Colonic mucosa (tissue), 4 donors: ENCODE data around the gene MALAT1. TPM values are rescaled to one million over a fixed set of nuclear protein-coding genes. Genes with fewer than 3 reads are reported as not detected.
A peak's percentile ranks its signal among the peaks of the same experiment; 100 is the strongest.
"Not testable (repeated sequence)": the region's sequence is repeated elsewhere in the genome, so short reads cannot be mapped to it uniquely, and the experiment has no call there.

Experiments used
- DNase-seq: peaks from one replicate; pipeline ENCODE4 v3.0.0-alpha.2; 2020
- H3K27ac ChIP-seq: fragments of 200-600 bp; one replicate; pipeline ENCODE4 v1.8.0; 2021
- H3K27me3 ChIP-seq: fragments of 200-600 bp; one replicate; pipeline ENCODE4 v1.8.0; 2021
- H3K36me3 ChIP-seq: fragments of 200-600 bp; one replicate; pipeline ENCODE4 v1.8.0; 2021
- H3K4me1 ChIP-seq: fragments of 200-600 bp; one replicate; pipeline ENCODE4 v1.8.0; 2021; ENCODE audit warnings: mild to moderate bottlenecking
- H3K4me3 ChIP-seq: fragments of 200-600 bp; one replicate; pipeline ENCODE4 v1.8.0; 2021
- H3K9ac ChIP-seq, 2 donors: one replicate each; pipeline ENCODE4 v1.7.0; 2013; ENCODE audit warnings: control low read depth in 2 of 2, low read depth in 2 of 2, low read length in 2 of 2
- H3K9me3 ChIP-seq: fragments of 200-600 bp; one replicate; pipeline ENCODE4 v1.8.0; 2021
- intact Hi-C: fragments of 100-400 bp; cut with DNase I; formaldehyde crosslinking; loops from one replicate; pipeline ENCODE4 v1.14.1; 2022
- total RNA-seq, 2 donors: library from RNA; stranded (reverse); fragmentation: NEBNext Ultra II Directional in 1 of 2; extraction: Animal tissue kit (Norgen Biotek cat#: 25700) in 1 of 2; gene quantifications; one replicate each; pipeline ENCODE4 v1.2.1, GENCODE V29; 2021
- TF ChIP-seq, protein P1 (sequence below): fragments of 200-600 bp; IDR thresholded peaks from one replicate; pipeline ENCODE4 v1.8.0; 2022; ENCODE audit warnings: antibody characterized with exemption, mild to moderate bottlenecking
- donor health status: healthy.
- donor health status: DM: no; HTN: no; CAD: no.
- donor health status: DM: no; HTN: no; CAD: no.

The MALAT1 gene
- total RNA-seq, 2 donors from 2014 or later, result 4,716 to 6,071 TPM

GRCh38 chr11:65504674-65505465 is 6.0 kb downstream of the MALAT1 start:
- peak overlapping the region; percentile 75 to 100 for H3K9ac ChIP-seq
- H3K4me1 ChIP-seq, result peaks cover 2% of the 10 kb centered on the region
- intact Hi-C loops, result loop anchor here (2.0 to 5.0 kb wide), 2 partner anchors 33 to 82 kb away; partner anchors contain the start of gene NEAT1
- H3K27me3 ChIP-seq, result no peaks in the 10 kb centered on the region
- H3K4me3 ChIP-seq, result peak overlapping the region; percentile 66
- no peaks in the 10 kb centered on the region for H3K9me3 ChIP-seq
- H3K36me3 ChIP-seq, result peaks cover 9% of the 10 kb centered on the region
- no peak for DNase-seq
- TF ChIP-seq, protein P1, sequence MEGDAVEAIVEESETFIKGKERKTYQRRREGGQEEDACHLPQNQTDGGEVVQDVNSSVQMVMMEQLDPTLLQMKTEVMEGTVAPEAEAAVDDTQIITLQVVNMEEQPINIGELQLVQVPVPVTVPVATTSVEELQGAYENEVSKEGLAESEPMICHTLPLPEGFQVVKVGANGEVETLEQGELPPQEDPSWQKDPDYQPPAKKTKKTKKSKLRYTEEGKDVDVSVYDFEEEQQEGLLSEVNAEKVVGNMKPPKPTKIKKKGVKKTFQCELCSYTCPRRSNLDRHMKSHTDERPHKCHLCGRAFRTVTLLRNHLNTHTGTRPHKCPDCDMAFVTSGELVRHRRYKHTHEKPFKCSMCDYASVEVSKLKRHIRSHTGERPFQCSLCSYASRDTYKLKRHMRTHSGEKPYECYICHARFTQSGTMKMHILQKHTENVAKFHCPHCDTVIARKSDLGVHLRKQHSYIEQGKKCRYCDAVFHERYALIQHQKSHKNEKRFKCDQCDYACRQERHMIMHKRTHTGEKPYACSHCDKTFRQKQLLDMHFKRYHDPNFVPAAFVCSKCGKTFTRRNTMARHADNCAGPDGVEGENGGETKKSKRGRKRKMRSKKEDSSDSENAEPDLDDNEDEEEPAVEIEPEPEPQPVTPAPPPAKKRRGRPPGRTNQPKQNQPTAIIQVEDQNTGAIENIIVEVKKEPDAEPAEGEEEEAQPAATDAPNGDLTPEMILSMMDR, result peak; percentile 2
- peak overlapping the region; percentile 99 for H3K27ac ChIP-seq

GRCh38 chr11:65505466-65506289 is 6.8 kb downstream of the MALAT1 start:
- TF ChIP-seq, protein P1, result no peak
- peak overlapping the region; percentile 75 to 100 for H3K9ac ChIP-seq
- peaks cover 2% of the 10 kb centered on the region for H3K4me1 ChIP-seq
- peak overlapping the region; percentile 99 for H3K27ac ChIP-seq
- no peaks in the 10 kb centered on the region for H3K9me3 ChIP-seq
- H3K4me3 ChIP-seq, result peak overlapping the region; percentile 66
- peak; percentile 65 for DNase-seq
- H3K27me3 ChIP-seq, result no peaks in the 10 kb centered on the region
- H3K36me3 ChIP-seq, result peaks cover 9% of the 10 kb centered on the region
- intact Hi-C loops, result loop anchor here (2.0 to 5.0 kb wide), 2 partner anchors 33 to 83 kb away; partner anchors contain the start of gene NEAT1

DNA sequence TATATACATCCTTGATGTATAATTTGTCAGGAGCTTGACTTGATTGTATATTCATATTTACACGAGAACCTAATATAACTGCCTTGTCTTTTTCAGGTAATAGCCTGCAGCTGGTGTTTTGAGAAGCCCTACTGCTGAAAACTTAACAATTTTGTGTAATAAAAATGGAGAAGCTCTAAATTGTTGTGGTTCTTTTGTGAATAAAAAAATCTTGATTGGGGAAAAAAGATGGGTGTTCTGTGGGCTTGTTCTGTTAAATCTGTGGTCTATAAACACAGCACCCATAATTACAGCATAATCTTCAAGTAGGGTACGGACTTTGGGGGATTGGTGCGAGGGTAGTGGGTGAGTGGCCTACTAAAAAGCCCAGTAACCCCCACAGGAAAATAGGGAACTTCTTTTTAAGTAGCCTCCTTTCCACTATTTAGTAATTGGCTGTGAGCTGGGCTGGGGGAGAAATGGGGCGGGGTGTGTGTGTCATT is 7.5 kb downstream of the MALAT1 start:
- no peak for DNase-seq
- TF ChIP-seq, protein P1, result no peak
- Histone ChIP-seq H3K9me3 (no peaks in the 10 kb centered on the region), H3K9ac (peak overlapping the region; percentile 54 to 100), H3K4me3 (peak overlapping the region; percentile 66), H3K4me1 (peaks cover 2% of the 10 kb centered on the region), H3K27me3 (no peaks in the 10 kb centered on the region), H3K36me3 (peaks cover 9% of the 10 kb centered on the region), H3K27ac (peak overlapping the region; percentile 99)
- intact Hi-C loops, result loop anchor here (5.0 kb wide), 1 partner anchor 34 kb away; no protein-coding TSS in a partner anchor

- peak; percentile 77 for DNase-seq
- TF ChIP-seq, protein P1, result no peak
- Histone ChIP-seq H3K36me3 (peaks cover 9% of the 10 kb centered on the region), H3K9ac (peak overlapping the region; percentile 54 to 100), H3K9me3 (no peaks in the 10 kb centered on the region), H3K27ac (peak overlapping the region; percentile 99), H3K27me3 (no peaks in the 10 kb centered on the region), H3K4me1 (peaks cover 2% of the 10 kb centered on the region), H3K4me3 (peak overlapping the region; percentile 66)
- intact Hi-C loops, result loop anchor here (5.0 kb wide), 1 partner anchor 35 kb away; no protein-coding TSS in a partner anchor
Measured at GRCh38 chr11:65506772-65507505, 8.1 kb downstream of the MALAT1 start.

DNA sequence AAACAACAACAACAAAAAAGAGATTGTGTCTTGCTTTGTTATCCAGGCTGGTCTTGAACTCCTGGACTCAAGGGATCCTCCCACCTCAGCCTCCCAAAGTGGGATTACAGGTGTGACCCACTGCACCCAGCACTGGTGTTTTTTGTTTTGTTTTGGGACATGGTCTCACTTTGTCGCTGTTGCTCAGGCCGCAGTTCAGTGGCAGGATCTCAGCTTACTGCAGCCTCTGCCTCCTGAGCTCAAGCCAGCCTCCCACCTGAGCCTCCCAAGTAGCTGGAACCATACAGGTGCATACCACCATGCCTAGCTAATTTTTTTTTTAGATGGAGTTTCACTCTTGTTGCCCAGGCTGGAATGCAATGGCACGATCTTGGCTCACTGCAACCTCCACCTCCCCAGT is 13.5 kb downstream of the MALAT1 start:
- H3K9ac ChIP-seq, DNase-seq, H3K4me3 ChIP-seq, H3K27me3 ChIP-seq, H3K36me3 ChIP-seq, H3K27ac ChIP-seq, H3K4me1 ChIP-seq, H3K9me3 ChIP-seq: not testable (repeated sequence)
- intact Hi-C loops, result loop anchor here (5.0 to 10.0 kb wide), 2 partner anchors 140 to 228 kb away; no protein-coding TSS in a partner anchor
